SK-N-MC (cell line): Measurements from ENCODE around the gene SPTAN1.

ENCODE experiments used
- DNase-seq: peaks from one replicate; pipeline ENCODE4 v3.0.0-alpha.2; 2011; ENCODE audit warnings: low read depth, low spot score
- H3K27ac ChIP-seq: fragments of 200-600 bp; sonication (generic); 2 replicates; pipeline ENCODE4 v1.5.1; 2016; ENCODE audit warnings: mixed run types
- H3K36me3 ChIP-seq: fragments of 200-600 bp; sonication (generic); 2 replicates; pipeline ENCODE4 v1.6.1; 2017; ENCODE audit warnings: antibody characterized with exemption, low read length, mixed read lengths; ENCODE audit not compliant: insufficient read depth
- H3K4me3 ChIP-seq: fragments of 200-600 bp; sonication (generic); 2 replicates; pipeline ENCODE4 v1.5.1; 2016
- H3K9ac ChIP-seq: fragments of 200-600 bp; sonication (generic); 2 replicates; pipeline ENCODE4 v1.8.0; 2017; ENCODE audit warnings: mixed run types, mixed read lengths; ENCODE audit not compliant: insufficient read length
- H3K9me3 ChIP-seq: fragments of 200-600 bp; sonication (generic); 2 replicates; pipeline ENCODE4 v1.6.1; 2017; ENCODE audit warnings: low read depth, mild to moderate bottlenecking, antibody characterized with exemption, low read length, moderate library complexity, mixed read lengths
- EZH2 ChIP-seq: fragments of 200-600 bp; sonication (generic); IDR thresholded peaks from one replicate; pipeline ENCODE4 v1.6.1; 2017; ENCODE audit warnings: antibody characterized with exemption
- FOXP2 ChIP-seq: optimal IDR thresholded peaks from 2 replicates; pipeline ENCODE3; 2011; ENCODE audit warnings: mild to moderate bottlenecking, moderate library complexity; ENCODE audit not compliant: insufficient read depth; ENCODE audit errors: extremely low read length, control extremely low read depth
- POLR2AphosphoS5 ChIP-seq: IDR thresholded peaks from 2 replicates; pipeline ENCODE4 v1.6.1; 2012; ENCODE audit warnings: mild to moderate bottlenecking, low read depth, low read length, borderline replicate concordance

The SPTAN1 gene

DNA sequence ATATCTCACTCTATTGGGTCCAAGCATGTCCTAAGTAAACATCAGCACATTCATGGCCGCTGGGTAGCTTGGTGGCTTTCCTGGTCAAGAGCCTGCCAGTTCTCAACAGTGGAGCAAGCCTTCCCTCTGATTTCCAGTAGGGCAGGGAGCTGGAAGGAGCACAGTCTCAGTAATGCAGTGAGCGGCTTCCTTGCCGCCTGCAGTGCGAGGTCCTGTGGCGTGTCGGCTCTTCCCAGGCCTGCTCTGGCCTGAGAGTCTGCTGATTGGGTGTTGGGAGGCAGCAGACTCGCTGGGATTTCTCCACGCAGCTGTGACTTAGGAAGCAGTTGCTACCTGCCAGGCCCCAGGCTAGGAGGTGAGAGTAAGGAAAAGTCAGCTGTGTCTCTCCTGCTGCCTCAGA, 51.3 kb downstream of the SPTAN1 start:
- H3K27ac ChIP-seq: no peak overlapping the region
- H3K4me3 ChIP-seq: no peak overlapping the region
- DNase-seq: no peak
- no peak for TF ChIP-seq EZH2
- TF ChIP-seq POLR2AphosphoS5: no peak
- no peak for TF ChIP-seq FOXP2
- no peaks in the 10 kb centered on the region for H3K9me3 ChIP-seq
- H3K36me3 ChIP-seq: peaks cover 79% of the 10 kb centered on the region
- no peak overlapping the region for H3K9ac ChIP-seq

DNA sequence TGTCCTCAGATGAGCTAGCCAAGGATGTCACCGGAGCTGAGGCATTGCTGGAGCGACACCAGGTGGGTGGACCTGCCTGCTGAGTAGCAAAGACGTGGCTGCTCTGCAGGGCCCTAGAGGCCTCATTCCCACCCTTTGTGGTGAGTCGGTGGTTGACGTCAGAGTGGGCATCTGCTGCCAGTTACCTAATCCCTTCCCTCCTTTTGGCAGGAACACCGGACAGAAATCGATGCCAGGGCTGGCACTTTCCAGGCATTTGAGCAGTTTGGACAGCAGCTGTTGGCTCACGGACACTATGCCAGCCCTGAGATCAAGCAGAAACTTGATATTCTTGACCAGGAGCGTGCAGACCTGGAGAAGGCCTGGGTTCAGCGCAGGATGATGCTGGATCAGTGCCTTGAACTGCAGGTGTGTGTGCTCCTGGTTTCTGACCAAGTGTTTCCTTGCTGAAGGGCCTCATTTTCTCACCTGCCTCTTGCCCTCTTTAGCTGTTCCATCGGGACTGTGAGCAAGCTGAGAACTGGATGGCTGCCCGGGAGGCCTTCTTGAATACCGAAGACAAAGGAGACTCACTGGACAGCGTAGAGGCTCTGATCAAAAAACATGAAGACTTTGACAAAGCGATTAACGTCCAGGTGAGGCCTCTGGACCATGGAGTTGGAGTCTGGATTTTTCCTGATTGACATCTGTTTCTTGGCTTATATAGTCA, 55.4 kb downstream of the SPTAN1 start:
- Histone ChIP-seq H3K9me3 (no peaks in the 10 kb centered on the region), H3K27ac (no peak overlapping the region), H3K9ac (no peak overlapping the region), H3K36me3 (peaks cover 90% of the 10 kb centered on the region), H3K4me3 (no peak overlapping the region)
- DNase-seq: no peak
- no peak for TF ChIP-seq POLR2AphosphoS5
- no peak for TF ChIP-seq FOXP2
- TF ChIP-seq EZH2: no peak

DNA sequence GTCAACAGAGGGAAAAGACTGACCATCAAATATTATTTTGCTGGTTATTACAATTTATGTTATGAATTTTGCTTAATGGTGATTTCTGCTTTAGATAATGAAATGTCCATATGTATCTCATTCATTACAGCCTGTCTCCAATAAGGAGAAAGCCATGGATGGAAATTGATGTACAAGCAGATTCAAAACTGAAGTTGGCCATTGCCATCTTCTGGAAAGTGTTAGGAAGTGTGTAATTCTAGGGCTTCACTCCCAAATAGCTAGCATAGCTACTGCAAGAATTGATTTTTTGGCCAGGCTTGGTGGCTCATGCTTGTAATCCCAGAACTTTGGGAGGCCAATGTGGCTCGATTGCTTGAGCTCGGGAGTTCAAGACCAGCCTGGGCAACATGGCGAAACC, 58.5 kb downstream of the SPTAN1 start:
- no peaks in the 10 kb centered on the region for H3K9me3 ChIP-seq
- H3K4me3 ChIP-seq: no peak overlapping the region
- H3K36me3 ChIP-seq: peaks cover 95% of the 10 kb centered on the region
- no peak for TF ChIP-seq FOXP2
- TF ChIP-seq POLR2AphosphoS5: no peak
- no peak for TF ChIP-seq EZH2
- no peak overlapping the region for H3K9ac ChIP-seq
- H3K27ac ChIP-seq: no peak overlapping the region
- no peak for DNase-seq

DNA sequence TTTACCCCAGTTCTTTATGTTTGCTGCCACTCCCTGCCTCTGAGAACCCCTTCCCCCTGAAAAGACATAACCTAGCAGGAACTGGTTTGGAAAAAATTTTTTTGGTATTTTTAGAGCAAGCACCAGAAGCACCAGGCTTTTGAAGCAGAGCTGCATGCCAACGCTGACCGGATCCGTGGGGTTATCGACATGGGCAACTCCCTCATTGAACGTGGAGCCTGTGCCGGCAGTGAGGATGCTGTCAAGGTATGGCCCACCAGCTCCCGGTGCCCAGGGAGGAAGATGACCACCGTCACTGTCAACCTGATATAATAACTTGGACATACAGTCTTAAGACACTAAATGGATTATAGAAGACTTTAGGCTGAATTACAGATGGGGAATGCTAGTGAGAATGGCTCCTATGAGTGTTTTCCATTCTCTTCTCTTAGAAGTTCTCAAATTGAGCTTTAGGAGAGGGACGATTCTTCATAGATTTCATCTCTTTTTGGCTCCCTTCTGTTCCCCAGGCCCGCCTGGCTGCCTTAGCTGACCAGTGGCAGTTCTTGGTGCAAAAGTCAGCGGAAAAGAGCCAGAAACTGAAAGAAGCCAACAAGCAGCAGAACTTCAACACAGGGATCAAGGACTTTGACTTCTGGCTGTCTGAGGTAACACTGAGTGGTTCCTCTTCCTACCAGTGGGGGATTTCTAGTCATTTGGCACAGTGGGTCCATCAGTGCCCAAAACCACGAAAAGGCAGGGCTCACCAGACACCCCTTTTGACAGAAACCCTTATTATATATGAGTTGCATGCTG, 59.4 kb downstream of the SPTAN1 start:
- Histone ChIP-seq H3K4me3 (no peak overlapping the region), H3K27ac (no peak overlapping the region), H3K9me3 (no peaks in the 10 kb centered on the region), H3K9ac (no peak overlapping the region), H3K36me3 (peaks cover 95% of the 10 kb centered on the region)
- no peak for DNase-seq
- TF ChIP-seq FOXP2: no peak
- TF ChIP-seq EZH2: no peak
- TF ChIP-seq POLR2AphosphoS5: no peak

DNA sequence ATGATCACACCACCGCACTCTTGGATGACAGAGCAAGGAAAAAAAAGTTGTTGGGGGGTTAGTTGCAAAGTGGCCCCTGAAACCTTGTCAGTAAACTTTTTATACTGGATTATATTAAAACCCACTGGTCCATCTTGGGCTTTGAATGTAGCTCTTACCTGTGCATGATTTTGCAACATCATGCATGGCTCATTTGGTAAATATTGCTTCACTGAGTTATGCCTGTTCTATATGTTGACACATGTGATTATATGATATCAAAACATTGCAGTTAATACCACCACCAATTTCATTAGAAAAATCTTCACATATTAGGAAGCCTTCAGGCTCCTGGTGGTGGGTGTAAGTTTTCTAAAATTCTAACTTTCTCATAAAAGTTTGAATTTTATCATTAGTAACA, 62.3 kb downstream of the SPTAN1 start:
- no peak for DNase-seq

DNA sequence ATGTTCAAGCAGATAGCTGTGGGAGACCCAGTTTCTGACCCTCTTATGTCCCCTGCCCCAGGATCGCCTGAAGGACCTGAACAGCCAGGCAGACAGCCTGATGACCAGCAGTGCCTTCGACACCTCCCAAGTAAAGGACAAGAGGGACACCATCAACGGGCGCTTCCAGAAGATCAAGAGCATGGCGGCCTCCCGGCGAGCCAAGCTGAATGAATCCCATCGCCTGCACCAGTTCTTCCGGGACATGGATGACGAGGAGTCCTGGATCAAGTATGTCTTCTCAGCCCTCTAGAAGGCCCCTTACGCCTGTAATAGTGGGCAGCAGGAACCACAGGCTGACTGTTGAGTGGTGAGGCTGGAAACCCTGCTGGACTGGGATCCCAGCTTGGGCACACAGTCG, 63.2 kb downstream of the SPTAN1 start:
- DNase-seq: no peak
- Histone ChIP-seq H3K27ac (no peak overlapping the region), H3K9me3 (no peaks in the 10 kb centered on the region), H3K9ac (no peak overlapping the region), H3K4me3 (no peak overlapping the region), H3K36me3 (peaks cover 87% of the 10 kb centered on the region)
- TF ChIP-seq FOXP2 (no peak), EZH2 (no peak), POLR2AphosphoS5 (no peak)

More for the DNA sequence above, 62.3 kb downstream of the SPTAN1 start:
- Histone ChIP-seq H3K36me3 (peaks cover 89% of the 10 kb centered on the region), H3K27ac (no peak overlapping the region), H3K9ac (no peak overlapping the region), H3K4me3 (no peak overlapping the region), H3K9me3 (no peaks in the 10 kb centered on the region)
- no peak for TF ChIP-seq FOXP2
- TF ChIP-seq POLR2AphosphoS5: no peak
- no peak for TF ChIP-seq EZH2

DNA sequence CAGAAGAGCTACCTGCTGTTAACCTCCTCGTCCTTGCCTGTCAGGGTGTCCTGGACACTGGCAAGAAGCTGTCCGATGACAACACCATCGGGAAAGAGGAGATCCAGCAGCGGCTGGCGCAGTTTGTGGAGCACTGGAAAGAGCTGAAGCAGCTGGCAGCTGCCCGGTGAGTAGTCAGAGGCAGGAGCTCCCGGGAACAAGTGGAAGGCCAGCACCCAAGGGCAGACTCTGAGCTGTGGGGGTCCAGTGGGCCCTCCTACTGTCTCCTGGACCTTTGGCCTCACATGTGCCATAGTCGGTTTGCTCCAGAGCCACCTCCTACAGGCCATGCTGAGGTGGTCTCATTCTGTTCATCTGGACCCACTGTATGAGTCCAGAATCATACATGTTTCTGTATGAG, 65.6 kb downstream of the SPTAN1 start:
- no peak overlapping the region for H3K9ac ChIP-seq

DNA sequence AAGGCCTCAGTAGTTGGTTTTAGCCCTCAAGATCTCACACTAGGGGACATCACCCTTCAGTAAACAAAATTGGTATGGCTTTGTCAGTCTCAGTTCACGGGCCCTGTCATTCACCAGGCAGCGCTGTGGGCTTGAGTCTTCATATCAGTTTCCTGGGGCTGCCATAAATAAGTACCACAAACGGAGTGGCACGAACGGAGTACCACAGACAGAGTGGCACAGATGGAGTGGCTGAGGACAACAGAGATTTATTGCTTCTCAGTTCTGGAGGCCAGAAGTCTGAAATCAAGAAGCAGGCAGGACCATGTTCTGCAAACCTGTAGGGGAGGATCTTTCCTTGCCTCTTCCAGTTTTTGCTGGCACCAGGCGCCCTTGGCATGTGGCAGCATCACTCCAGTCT, 66.7 kb downstream of the SPTAN1 start:
- no peak for DNase-seq
- no peak overlapping the region for H3K4me3 ChIP-seq
- H3K9me3 ChIP-seq: no peaks in the 10 kb centered on the region
- H3K36me3 ChIP-seq: peaks cover 70% of the 10 kb centered on the region
- no peak overlapping the region for H3K27ac ChIP-seq
- H3K9ac ChIP-seq: no peak overlapping the region
- no peak for TF ChIP-seq EZH2
- no peak for TF ChIP-seq POLR2AphosphoS5
- no peak for TF ChIP-seq FOXP2

More for the DNA sequence above, 65.6 kb downstream of the SPTAN1 start:
- DNase-seq: no peak
- Histone ChIP-seq H3K27ac (no peak overlapping the region), H3K9me3 (no peaks in the 10 kb centered on the region), H3K36me3 (peaks cover 80% of the 10 kb centered on the region), H3K4me3 (no peak overlapping the region)
- no peak for TF ChIP-seq EZH2
- TF ChIP-seq POLR2AphosphoS5: no peak
- TF ChIP-seq FOXP2: no peak

DNA sequence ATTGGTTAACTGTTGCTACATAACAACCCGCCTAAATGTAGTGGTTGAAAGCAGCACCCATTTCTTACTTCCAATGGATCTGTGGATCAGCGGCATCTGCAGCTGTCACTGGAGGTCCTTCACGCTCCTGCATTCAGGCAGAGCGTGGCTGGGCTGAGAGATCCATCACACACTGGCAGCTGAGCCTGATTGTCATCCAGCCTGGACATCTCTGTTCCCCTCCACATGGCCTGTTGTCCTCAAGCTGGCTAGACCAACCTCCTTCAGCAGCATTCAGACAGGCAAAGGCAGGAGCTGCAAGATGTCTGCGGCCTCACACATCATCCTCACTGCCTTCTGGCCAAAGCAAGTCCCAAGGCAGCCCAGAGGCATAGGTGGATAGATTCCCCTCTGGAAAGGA, 67.4 kb downstream of the SPTAN1 start:
- DNase-seq: no peak
- TF ChIP-seq EZH2: no peak
- no peak for TF ChIP-seq POLR2AphosphoS5
- TF ChIP-seq FOXP2: no peak
- Histone ChIP-seq H3K9me3 (no peaks in the 10 kb centered on the region), H3K4me3 (no peak overlapping the region), H3K9ac (no peak overlapping the region), H3K27ac (no peak overlapping the region), H3K36me3 (peaks cover 70% of the 10 kb centered on the region)
